ENCODE measurements around the gene PLK3. TPM values are rescaled to one million over a fixed set of nuclear protein-coding genes. Genes with fewer than 3 reads are reported as not detected.

Gene PLK3
- total RNA-seq, 2 donors from 2014 or later, result 5.2 to 15.5 TPM

DNA sequence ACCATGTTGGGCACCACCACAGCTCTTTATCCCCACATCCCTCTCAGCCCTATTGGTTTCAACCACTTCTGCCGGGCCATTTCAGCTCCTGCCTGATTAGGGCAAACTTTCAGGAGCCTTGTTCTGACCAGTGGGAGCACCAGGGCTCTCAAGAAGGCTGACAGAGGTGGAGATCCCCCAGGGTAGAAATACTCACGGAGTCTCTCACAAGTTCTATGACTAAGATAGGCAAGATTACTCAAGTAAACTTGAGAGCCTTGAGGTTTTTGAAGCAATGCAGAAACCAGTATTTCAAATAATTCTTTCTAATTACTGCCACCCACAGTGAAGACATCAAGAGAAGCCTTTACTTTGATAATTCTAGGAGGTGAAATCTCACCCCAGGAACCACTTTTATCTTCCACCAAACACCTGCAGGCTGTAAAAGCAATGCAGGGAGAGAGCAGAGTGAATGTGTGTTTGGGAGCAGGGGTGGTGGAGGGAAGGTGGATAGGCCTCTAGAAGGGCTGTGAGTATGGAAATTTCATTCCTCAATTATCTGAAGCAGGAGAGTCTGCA is 49.5 kb downstream of the PLK3 start:
- DNase-seq (ENCODE audit: low spot score), result no peak
- H3K4me1 ChIP-seq (replicated peaks), result no peaks in the 10 kb centered on the region
- no peak overlapping the region for H3K4me3 ChIP-seq
- no peaks in the 10 kb centered on the region for H3K9me3 ChIP-seq
- H3K27ac ChIP-seq, result no peak overlapping the region
- H3K27me3 ChIP-seq (replicated peaks; ENCODE audit: insufficient read depth), result no peaks in the 10 kb centered on the region
- intact Hi-C loops (cut with DNase I), result no loop called here
- H3K36me3 ChIP-seq, result no peaks in the 10 kb centered on the region
- no peak for TF ChIP-seq CTCF (IDR thresholded peaks at IDR 0.05)
- TF ChIP-seq POLR2A (IDR thresholded peaks at IDR 0.05), result no peak
- TF ChIP-seq POLR2AphosphoS5 (IDR thresholded peaks at IDR 0.05), result no peak
- WGBS, result 60% methylated on average over 2 of the region's 2 CpGs

- WGBS, result 95% methylated on average over 1 of the region's 1 CpG
- Histone ChIP-seq H3K4me1 (replicated peaks) (no peaks in the 10 kb centered on the region), H3K27ac (no peak overlapping the region), H3K36me3 (no peaks in the 10 kb centered on the region), H3K27me3 (replicated peaks; ENCODE audit: insufficient read depth) (no peaks in the 10 kb centered on the region), H3K9me3 (no peaks in the 10 kb centered on the region), H3K4me3 (no peak overlapping the region)
- intact Hi-C loops (cut with DNase I), result no loop called here
- no peak for DNase-seq (ENCODE audit: low spot score)
- TF ChIP-seq POLR2AphosphoS5 (IDR thresholded peaks at IDR 0.05) (no peak), POLR2A (IDR thresholded peaks at IDR 0.05) (no peak), CTCF (IDR thresholded peaks at IDR 0.05) (no peak)
Observed at GRCh38 chr1:44851308-44851707, 51.1 kb downstream of the PLK3 start.

- no peak overlapping the region for H3K27ac ChIP-seq
- no peaks in the 10 kb centered on the region for H3K4me1 ChIP-seq (replicated peaks)
- WGBS, result 94% methylated on average over 6 of the region's 6 CpGs
- intact Hi-C loops (cut with DNase I), result no loop called here
- no peaks in the 10 kb centered on the region for H3K9me3 ChIP-seq
- DNase-seq (ENCODE audit: low spot score), result no peak
- TF ChIP-seq CTCF (IDR thresholded peaks at IDR 0.05) (no peak), POLR2AphosphoS5 (IDR thresholded peaks at IDR 0.05) (no peak), POLR2A (IDR thresholded peaks at IDR 0.05) (no peak)
- H3K27me3 ChIP-seq (replicated peaks; ENCODE audit: insufficient read depth), result no peaks in the 10 kb centered on the region
- no peaks in the 10 kb centered on the region for H3K36me3 ChIP-seq
- H3K4me3 ChIP-seq, result no peak overlapping the region
Observed at GRCh38 chr1:44853201-44853600, 53.0 kb downstream of the PLK3 start.

- intact Hi-C loops (cut with DNase I), result no loop called here
- Histone ChIP-seq H3K27ac (no peak overlapping the region), H3K27me3 (replicated peaks; ENCODE audit: insufficient read depth) (no peaks in the 10 kb centered on the region), H3K36me3 (no peaks in the 10 kb centered on the region), H3K4me1 (replicated peaks) (no peaks in the 10 kb centered on the region), H3K4me3 (no peak overlapping the region), H3K9me3 (no peaks in the 10 kb centered on the region)
- no peak for TF ChIP-seq POLR2AphosphoS5 (IDR thresholded peaks at IDR 0.05)
- no peak for TF ChIP-seq POLR2A (IDR thresholded peaks at IDR 0.05)
- TF ChIP-seq CTCF (IDR thresholded peaks at IDR 0.05), result no peak
- WGBS, result 79% methylated on average over 1 of the region's 1 CpG
- no peak for DNase-seq (ENCODE audit: low spot score)
Observed at GRCh38 chr1:44854970-44855369, 54.8 kb downstream of the PLK3 start.

Small RNA genes lying within 50 kb of the gene (small RNA-seq; reads per million reads assigned to genes)
- gene AL136380.1 (0 reads per million in 2 donors), gene SNORD38A (731 to 1,103 reads per million in 2 donors), gene SNORD38B (0 reads per million in 2 donors), gene SNORD46 (886 to 1,580 reads per million in 2 donors), gene SNORD55 (0 reads per million in 2 donors)

Other genes starting within 250 kb of the PLK3 start
- 1 to 10 TPM; 2.7 to 6.9 TPM for gene TMEM53, start 125.9 kb upstream of the PLK3 start, total RNA-seq
- 1 to 10 TPM; 1.0 to 3.6 TPM for gene ARMH1, start 125.7 kb upstream of the PLK3 start, total RNA-seq
- gene RNU5D-1, start 69.2 kb upstream of the PLK3 start, total RNA-seq, result not detected
- gene KIF2C, start 60.5 kb upstream of the PLK3 start, total RNA-seq, result 10 to 100 TPM in 1 of 2 donors, 1 to 10 TPM in 1; 3.5 to 13.2 TPM
- gene RPS8, start 24.8 kb upstream of the PLK3 start, total RNA-seq, result 1,000 to 10,000 TPM; 1,669 to 3,439 TPM
- gene BEST4, start 12.2 kb upstream of the PLK3 start, total RNA-seq, result not detected
- gene DYNLT4, start 7.0 kb downstream of the PLK3 start, total RNA-seq, result 1 to 10 TPM in 1 of 2 donors, not detected in 1; 4.0 TPM
- gene BTBD19, start 8.1 kb downstream of the PLK3 start, total RNA-seq, result 10 to 100 TPM in 1 of 2 donors, under 1 TPM in 1; 0.50 to 10.5 TPM
- gene PTCH2, start 42.9 kb downstream of the PLK3 start, total RNA-seq, result 10 to 100 TPM in 1 of 2 donors, under 1 TPM in 1; 0.32 to 31.9 TPM
- 10 to 100 TPM; 17.5 to 19.3 TPM for gene EIF2B3, start 186.2 kb downstream of the PLK3 start, total RNA-seq
- 10 to 100 TPM; 26.4 to 60.4 TPM for gene HECTD3, start 210.9 kb downstream of the PLK3 start, total RNA-seq
- 100 to 1,000 TPM in 1 of 2 donors, 10 to 100 TPM in 1; 57.7 to 152 TPM for gene UROD, start 211.9 kb downstream of the PLK3 start, total RNA-seq